ENCODE results near the gene DES.
"Not testable (repeated sequence)": the region's sequence is repeated elsewhere in the genome, so short reads cannot be mapped to it uniquely, and the experiment has no call there.

The DES gene

GRCh38 chr2:219405451-219405850, 12.7 kb upstream of the DES start:
- TF ChIP-seq ZFX (IDR thresholded peaks at IDR 0.05; ENCODE audit: borderline replicate concordance) (no peak), CTCF (IDR thresholded peaks at IDR 0.05) (peak; percentile 18; the same call in 1 of the 2 replicates)
- no peak overlapping the region for H3K27ac ChIP-seq

GRCh38 chr2:219405958-219406860, 12.0 kb upstream of the DES start:
- no peak overlapping the region for H3K27ac ChIP-seq
- TF ChIP-seq ZFX (IDR thresholded peaks at IDR 0.05; ENCODE audit: borderline replicate concordance) = no peak
- TF ChIP-seq CTCF (IDR thresholded peaks at IDR 0.05) = no peak

GRCh38 chr2:219406861-219407230, 11.3 kb upstream of the DES start:
- no peak overlapping the region for H3K27ac ChIP-seq
- no peak for TF ChIP-seq ZFX (IDR thresholded peaks at IDR 0.05; ENCODE audit: borderline replicate concordance)
- no peak for TF ChIP-seq CTCF (IDR thresholded peaks at IDR 0.05)

- H3K27ac ChIP-seq = not testable (repeated sequence)
Measured at GRCh38 chr2:219407343-219407742, 10.8 kb upstream of the DES start.

GRCh38 chr2:219408204-219408603, 10.0 kb upstream of the DES start:
- TF ChIP-seq CTCF (IDR thresholded peaks at IDR 0.05) (no peak), ZFX (IDR thresholded peaks at IDR 0.05; ENCODE audit: borderline replicate concordance) (no peak)
- H3K27ac ChIP-seq = no peak overlapping the region

GRCh38 chr2:219408631-219409030, 9.5 kb upstream of the DES start:
- H3K27ac ChIP-seq = no peak overlapping the region
- TF ChIP-seq ZFX (IDR thresholded peaks at IDR 0.05; ENCODE audit: borderline replicate concordance) (no peak), CTCF (IDR thresholded peaks at IDR 0.05) (no peak)

GRCh38 chr2:219409619-219410018, 8.6 kb upstream of the DES start:
- no peak overlapping the region for H3K27ac ChIP-seq
- TF ChIP-seq ZFX (IDR thresholded peaks at IDR 0.05; ENCODE audit: borderline replicate concordance) (no peak), CTCF (IDR thresholded peaks at IDR 0.05) (no peak)

Data from 22Rv1 (cell line).